GM23338 (cell line): Measurements from ENCODE around the gene SH3RF3. TPM values are rescaled to one million over a fixed set of nuclear protein-coding genes. Genes with fewer than 3 reads are reported as not detected.

Experiments
- ATAC-seq: fragments of 200-7000 bp; cut with Tn5 transposase; 3 replicates; pipeline ENCODE4 v1.9.1; 2020
- DNase-seq: peaks from one replicate; pipeline ENCODE4 v3.0.0-alpha.2; 2015; ENCODE audit warnings: low spot score
- H2AFZ ChIP-seq: fragments of 200-600 bp; sonication (generic); 2 replicates; pipeline ENCODE4 v1.8.0; 2016; ENCODE audit warnings: antibody characterized with exemption, mild to moderate bottlenecking, moderate library complexity
- H3F3A ChIP-seq: fragments of 200-600 bp; sonication (generic); replicated peaks from 2 replicates; pipeline ENCODE4 v1.8.0; 2017; ENCODE audit warnings: antibody characterized with exemption, mixed run types, low read depth
- H3K27ac ChIP-seq: fragments of 200-600 bp; sonication (generic); 2 replicates; pipeline ENCODE4 v1.6.1; 2016; ENCODE audit warnings: low read depth
- H3K27me3 ChIP-seq: fragments of 200-600 bp; sonication (generic); 2 replicates; pipeline ENCODE4 v1.8.0; 2016; ENCODE audit warnings: mild to moderate bottlenecking, mixed run types, moderate library complexity; ENCODE audit not compliant: insufficient read depth
- H3K36me3 ChIP-seq: fragments of 200-600 bp; sonication (generic); 2 replicates; pipeline ENCODE4 v1.8.0; 2016; ENCODE audit warnings: mild to moderate bottlenecking; ENCODE audit not compliant: insufficient read depth
- H3K4me1 ChIP-seq: fragments of 200-600 bp; sonication (generic); 2 replicates; pipeline ENCODE4 v1.8.0; 2016; ENCODE audit warnings: mild to moderate bottlenecking, moderate library complexity; ENCODE audit not compliant: insufficient read depth
- H3K4me2 ChIP-seq: fragments of 200-600 bp; sonication (generic); 2 replicates; pipeline ENCODE4 v1.7.1; 2017; ENCODE audit warnings: mixed run types
- H3K4me3 ChIP-seq: fragments of 200-600 bp; sonication (generic); 2 replicates; pipeline ENCODE4 v1.6.1; 2016; ENCODE audit warnings: mixed run types
- H3K79me2 ChIP-seq: fragments of 200-600 bp; sonication (generic); replicated peaks from 2 replicates; pipeline ENCODE4 v1.8.0; 2017; ENCODE audit warnings: mild to moderate bottlenecking; ENCODE audit not compliant: insufficient read depth
- H3K9me2 ChIP-seq: fragments of 200-600 bp; sonication (generic); 2 replicates; pipeline ENCODE4 v1.8.0; 2017; ENCODE audit not compliant: insufficient read depth
- H4K20me1 ChIP-seq: fragments of 200-600 bp; sonication (generic); replicated peaks from 2 replicates; pipeline ENCODE4 v1.8.0; 2017; ENCODE audit warnings: mild to moderate bottlenecking; ENCODE audit not compliant: insufficient read depth
- H3K27ac Mint-ChIP-seq: 2 replicates; pipeline ENCODE4 v1.8.0; 2020; ENCODE audit warnings: inconsistent platforms, mild to moderate bottlenecking, moderate library complexity, mixed read lengths
- H3K27me3 Mint-ChIP-seq: 3 replicates; pipeline ENCODE4 v1.8.0; 2022; ENCODE audit warnings: low read depth, mild to moderate bottlenecking, moderate library complexity, mixed read lengths, inconsistent platforms; ENCODE audit not compliant: insufficient read depth, poor library complexity
- H3K36me3 Mint-ChIP-seq: 3 replicates; pipeline ENCODE4 v1.8.0; 2021; ENCODE audit warnings: low read depth, mild to moderate bottlenecking, inconsistent platforms, moderate library complexity, mixed read lengths
- H3K4me1 Mint-ChIP-seq: 3 replicates; pipeline ENCODE4 v1.8.0; 2020; ENCODE audit warnings: mild to moderate bottlenecking, inconsistent platforms, mixed read lengths
- H3K4me3 Mint-ChIP-seq: 3 replicates; pipeline ENCODE4 v1.8.0; 2021; ENCODE audit warnings: moderate library complexity, mild to moderate bottlenecking, inconsistent platforms, mixed read lengths
- H3K9me3 Mint-ChIP-seq: 3 replicates; pipeline ENCODE4 v1.8.0; 2020; ENCODE audit warnings: moderate library complexity, mild to moderate bottlenecking, inconsistent platforms, mixed read lengths
- CREB1 ChIP-seq: fragments of 250-450 bp; sonication (Bioruptor Pico); IDR thresholded peaks from 2 replicates; pipeline ENCODE4 v1.5.0; 2020; ENCODE audit warnings: low read depth, mild to moderate bottlenecking, moderate library complexity
- ETS1 ChIP-seq: IDR thresholded peaks from 2 replicates; pipeline ENCODE4 v1.6.1; 2016; ENCODE audit warnings: antibody characterized with exemption
- EZH2 ChIP-seq: fragments of 200-600 bp; sonication (generic); IDR thresholded peaks from one replicate; pipeline ENCODE4 v1.8.0; 2017; ENCODE audit warnings: antibody characterized with exemption, mild to moderate bottlenecking, low read depth; ENCODE audit not compliant: unreplicated experiment
- JUNB ChIP-seq: IDR thresholded peaks from one replicate; pipeline ENCODE4 v1.6.1; 2016; ENCODE audit warnings: antibody characterized with exemption; ENCODE audit not compliant: unreplicated experiment
- NANOG ChIP-seq: IDR thresholded peaks from 2 replicates; pipeline ENCODE4 v1.6.1; 2016; ENCODE audit warnings: antibody characterized with exemption, borderline replicate concordance
- POLR2AphosphoS5 ChIP-seq: IDR thresholded peaks from 2 replicates; pipeline ENCODE4 v1.6.1; 2016; ENCODE audit warnings: antibody characterized with exemption, low read depth
- STAT1 ChIP-seq: IDR thresholded peaks from one replicate; pipeline ENCODE4 v1.6.1; 2016; ENCODE audit warnings: antibody characterized with exemption; ENCODE audit not compliant: unreplicated experiment
- ZNF114 ChIP-seq: fragments of 250-450 bp; sonication (Bioruptor Pico); IDR thresholded peaks from 2 replicates; pipeline ENCODE4 v1.5.0; 2020; ENCODE audit warnings: mild to moderate bottlenecking, moderate library complexity
- polyA plus RNA-seq: library from polyadenylated mRNA; unstranded; fragments of >200 nt; fragmentation: Nextera tagmentation; extraction: Ambion mirVana; gene quantifications from 2 replicates; pipeline ENCODE4 v1.2.1, GENCODE V29; 2016
- total RNA-seq: library from RNA; depleted of rRNA; stranded (reverse); fragments of >200 nt; shearing (Covaris generic); gene quantifications from 2 replicates; pipeline ENCODE4 v1.2.3, GENCODE V29; 2014
- TF ChIP-seq, protein P1 (sequence below), 2 experiments: fragments of 200-600 bp in 1 of 2; sonication (generic) in 1 of 2; conservative IDR thresholded peaks; 2 replicates each; pipeline versions ENCODE4 v1.5.1 to v1.6.1; 2016 to 2017; ENCODE audit warnings: antibody characterized with exemption in 2 of 2, low read depth in 2 of 2, mild to moderate bottlenecking in 2 of 2, moderate library complexity in 1 of 2
- TF ChIP-seq, protein P2 (sequence below): IDR thresholded peaks from one replicate; pipeline ENCODE4 v1.6.1; 2018; ENCODE audit warnings: antibody characterized with exemption; ENCODE audit not compliant: unreplicated experiment

Gene SH3RF3
- total and polyA plus RNA-seq, 2 experiments from 2014 or later = 0.11 to 0.63 TPM

- ATAC-seq (peak; percentile 82), DNase-seq (peak; percentile 36)
- no peaks in the 10 kb centered on the region for H3K36me3 ChIP-seq
- H3K4me3 ChIP-seq = no peak overlapping the region
- no peaks in the 10 kb centered on the region for H3K79me2 ChIP-seq
- no peaks in the 10 kb centered on the region for H3F3A ChIP-seq
- Mint-ChIP-seq H3K27me3 (peaks cover 7% of the 10 kb centered on the region), H3K9me3 (no peaks in the 10 kb centered on the region), H3K4me3 (no peak overlapping the region), H3K36me3 (no peaks in the 10 kb centered on the region), H3K4me1 (no peaks in the 10 kb centered on the region), H3K27ac (peak overlapping the region; percentile 36; the same call in 1 of the 2 replicates)
- H3K4me1 ChIP-seq = no peaks in the 10 kb centered on the region
- H4K20me1 ChIP-seq = no peaks in the 10 kb centered on the region
- no peak overlapping the region for H3K4me2 ChIP-seq
- TF ChIP-seq, protein P1, sequence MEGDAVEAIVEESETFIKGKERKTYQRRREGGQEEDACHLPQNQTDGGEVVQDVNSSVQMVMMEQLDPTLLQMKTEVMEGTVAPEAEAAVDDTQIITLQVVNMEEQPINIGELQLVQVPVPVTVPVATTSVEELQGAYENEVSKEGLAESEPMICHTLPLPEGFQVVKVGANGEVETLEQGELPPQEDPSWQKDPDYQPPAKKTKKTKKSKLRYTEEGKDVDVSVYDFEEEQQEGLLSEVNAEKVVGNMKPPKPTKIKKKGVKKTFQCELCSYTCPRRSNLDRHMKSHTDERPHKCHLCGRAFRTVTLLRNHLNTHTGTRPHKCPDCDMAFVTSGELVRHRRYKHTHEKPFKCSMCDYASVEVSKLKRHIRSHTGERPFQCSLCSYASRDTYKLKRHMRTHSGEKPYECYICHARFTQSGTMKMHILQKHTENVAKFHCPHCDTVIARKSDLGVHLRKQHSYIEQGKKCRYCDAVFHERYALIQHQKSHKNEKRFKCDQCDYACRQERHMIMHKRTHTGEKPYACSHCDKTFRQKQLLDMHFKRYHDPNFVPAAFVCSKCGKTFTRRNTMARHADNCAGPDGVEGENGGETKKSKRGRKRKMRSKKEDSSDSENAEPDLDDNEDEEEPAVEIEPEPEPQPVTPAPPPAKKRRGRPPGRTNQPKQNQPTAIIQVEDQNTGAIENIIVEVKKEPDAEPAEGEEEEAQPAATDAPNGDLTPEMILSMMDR (conservative IDR thresholded peaks at IDR 0.05; ENCODE audit: low read depth in 2 of 2) = peak in 1 of 2 experiments; percentile 28; a peak in 1 of 4 replicates
- TF ChIP-seq, protein P2, sequence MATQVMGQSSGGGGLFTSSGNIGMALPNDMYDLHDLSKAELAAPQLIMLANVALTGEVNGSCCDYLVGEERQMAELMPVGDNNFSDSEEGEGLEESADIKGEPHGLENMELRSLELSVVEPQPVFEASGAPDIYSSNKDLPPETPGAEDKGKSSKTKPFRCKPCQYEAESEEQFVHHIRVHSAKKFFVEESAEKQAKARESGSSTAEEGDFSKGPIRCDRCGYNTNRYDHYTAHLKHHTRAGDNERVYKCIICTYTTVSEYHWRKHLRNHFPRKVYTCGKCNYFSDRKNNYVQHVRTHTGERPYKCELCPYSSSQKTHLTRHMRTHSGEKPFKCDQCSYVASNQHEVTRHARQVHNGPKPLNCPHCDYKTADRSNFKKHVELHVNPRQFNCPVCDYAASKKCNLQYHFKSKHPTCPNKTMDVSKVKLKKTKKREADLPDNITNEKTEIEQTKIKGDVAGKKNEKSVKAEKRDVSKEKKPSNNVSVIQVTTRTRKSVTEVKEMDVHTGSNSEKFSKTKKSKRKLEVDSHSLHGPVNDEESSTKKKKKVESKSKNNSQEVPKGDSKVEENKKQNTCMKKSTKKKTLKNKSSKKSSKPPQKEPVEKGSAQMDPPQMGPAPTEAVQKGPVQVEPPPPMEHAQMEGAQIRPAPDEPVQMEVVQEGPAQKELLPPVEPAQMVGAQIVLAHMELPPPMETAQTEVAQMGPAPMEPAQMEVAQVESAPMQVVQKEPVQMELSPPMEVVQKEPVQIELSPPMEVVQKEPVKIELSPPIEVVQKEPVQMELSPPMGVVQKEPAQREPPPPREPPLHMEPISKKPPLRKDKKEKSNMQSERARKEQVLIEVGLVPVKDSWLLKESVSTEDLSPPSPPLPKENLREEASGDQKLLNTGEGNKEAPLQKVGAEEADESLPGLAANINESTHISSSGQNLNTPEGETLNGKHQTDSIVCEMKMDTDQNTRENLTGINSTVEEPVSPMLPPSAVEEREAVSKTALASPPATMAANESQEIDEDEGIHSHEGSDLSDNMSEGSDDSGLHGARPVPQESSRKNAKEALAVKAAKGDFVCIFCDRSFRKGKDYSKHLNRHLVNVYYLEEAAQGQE = no peak
- no peaks in the 10 kb centered on the region for H3K27me3 ChIP-seq
- H3K27ac ChIP-seq = no peak overlapping the region
- no peaks in the 10 kb centered on the region for H3K9me2 ChIP-seq
- 0 out of 2 replicates have a peak overlapping the region, but pooled peaks have one; percentile 43 for H2AFZ ChIP-seq
Measured at GRCh38 chr2:109457794-109458193, 328.8 kb downstream of the SH3RF3 start.

GRCh38 chr2:109458512-109458911 is 329.5 kb downstream of the SH3RF3 start:
- no peaks in the 10 kb centered on the region for H3K36me3 ChIP-seq
- Mint-ChIP-seq H3K27me3 (peaks cover 7% of the 10 kb centered on the region), H3K36me3 (no peaks in the 10 kb centered on the region), H3K9me3 (no peaks in the 10 kb centered on the region), H3K4me3 (no peak overlapping the region), H3K4me1 (no peaks in the 10 kb centered on the region), H3K27ac (no peak overlapping the region)
- DNase-seq = no peak
- no peaks in the 10 kb centered on the region for H3F3A ChIP-seq
- no peak overlapping the region for H3K27ac ChIP-seq
- no peak for ATAC-seq
- TF ChIP-seq STAT1 (no peak), ETS1 (no peak), EZH2 (no peak), POLR2AphosphoS5 (no peak), JUNB (no peak), CREB1 (no peak), NANOG (no peak), ZNF114 (no peak)
- TF ChIP-seq, protein P2 = no peak
- no peak overlapping the region for H3K4me2 ChIP-seq
- H4K20me1 ChIP-seq = no peaks in the 10 kb centered on the region
- no peaks in the 10 kb centered on the region for H3K9me2 ChIP-seq
- H2AFZ ChIP-seq = no peak overlapping the region
- no peaks in the 10 kb centered on the region for H3K27me3 ChIP-seq
- H3K79me2 ChIP-seq = no peaks in the 10 kb centered on the region
- H3K4me1 ChIP-seq = no peaks in the 10 kb centered on the region
- no peak overlapping the region for H3K4me3 ChIP-seq
